NT2/D1 (cell line): ENCODE data around the gene MATN1.

Experiments used
- DNase-seq: peaks from one replicate; pipeline ENCODE4 v3.0.0-alpha.2; 2011; ENCODE audit warnings: low read depth, low spot score
- H3K27me3 ChIP-seq: 2 replicates; pipeline ENCODE4 v1.6.0; 2011; ENCODE audit warnings: mild to moderate bottlenecking; ENCODE audit not compliant: insufficient read length, insufficient read depth
- H3K36me3 ChIP-seq: 2 replicates; pipeline ENCODE4 v1.6.1; 2011; ENCODE audit warnings: mild to moderate bottlenecking, low read length, mixed read lengths; ENCODE audit not compliant: insufficient read depth, insufficient read length
- H3K4me1 ChIP-seq: 2 replicates; pipeline ENCODE4 v1.5.1; 2011; ENCODE audit not compliant: insufficient read depth, insufficient read length
- H3K4me3 ChIP-seq: 2 replicates; pipeline ENCODE4 v1.5.1; 2011; ENCODE audit warnings: low read depth; ENCODE audit not compliant: insufficient read length
- H3K9ac ChIP-seq: 2 replicates; pipeline ENCODE4 v1.6.0; 2011; ENCODE audit warnings: low read depth; ENCODE audit not compliant: insufficient read length
- H3K9me3 ChIP-seq: 2 replicates; pipeline ENCODE4 v1.5.1; 2011; ENCODE audit warnings: mild to moderate bottlenecking, low read length; ENCODE audit not compliant: insufficient read depth
- SUZ12 ChIP-seq: IDR thresholded peaks from 2 replicates; pipeline ENCODE4 v1.6.1; 2011; ENCODE audit not compliant: insufficient read length, insufficient read depth; ENCODE audit errors: extremely low read depth
- YY1 ChIP-seq: IDR thresholded peaks from 2 replicates; pipeline ENCODE4 v1.6.1; 2011; ENCODE audit not compliant: insufficient read length, insufficient read depth
- ZNF274 ChIP-seq: IDR thresholded peaks from 2 replicates; pipeline ENCODE4 v1.6.1; 2011; ENCODE audit warnings: mild to moderate bottlenecking, low read depth, low read length

The MATN1 gene

GRCh38 chr1:30673395-30673794 lies 50.0 kb downstream of the MATN1 start:
- Histone ChIP-seq H3K4me3 (no peak overlapping the region), H3K9me3 (peaks cover 26% of the 10 kb centered on the region), H3K4me1 (peaks cover 6% of the 10 kb centered on the region), H3K36me3 (no peaks in the 10 kb centered on the region), H3K9ac (no peak overlapping the region), H3K27me3 (no peaks in the 10 kb centered on the region)
- DNase-seq: no peak
- TF ChIP-seq SUZ12: no peak
- TF ChIP-seq YY1: no peak
- TF ChIP-seq ZNF274: no peak

- Histone ChIP-seq H3K36me3 (no peaks in the 10 kb centered on the region), H3K4me3 (no peak overlapping the region), H3K9me3 (peaks cover 26% of the 10 kb centered on the region), H3K27me3 (no peaks in the 10 kb centered on the region), H3K4me1 (peaks cover 11% of the 10 kb centered on the region), H3K9ac (no peak overlapping the region)
- DNase-seq: no peak
- TF ChIP-seq SUZ12: no peak
- no peak for TF ChIP-seq YY1
- no peak for TF ChIP-seq ZNF274
Observed at GRCh38 chr1:30672661-30673060, 50.7 kb downstream of the MATN1 start.

GRCh38 chr1:30670240-30671060 lies 52.9 kb downstream of the MATN1 start:
- Histone ChIP-seq H3K9me3 (peaks cover 15% of the 10 kb centered on the region), H3K27me3 (no peaks in the 10 kb centered on the region), H3K36me3 (no peaks in the 10 kb centered on the region), H3K9ac (no peak overlapping the region), H3K4me1 (peaks cover 12% of the 10 kb centered on the region), H3K4me3 (no peak overlapping the region)
- no peak for DNase-seq
- TF ChIP-seq YY1 (no peak), SUZ12 (no peak), ZNF274 (no peak)

GRCh38 chr1:30668546-30669327 lies 54.6 kb downstream of the MATN1 start:
- H3K9ac ChIP-seq: no peak overlapping the region
- DNase-seq: no peak
- H3K9me3 ChIP-seq: peaks cover 8% of the 10 kb centered on the region
- no peak overlapping the region for H3K4me3 ChIP-seq
- no peaks in the 10 kb centered on the region for H3K27me3 ChIP-seq
- peaks cover 16% of the 10 kb centered on the region for H3K4me1 ChIP-seq
- no peaks in the 10 kb centered on the region for H3K36me3 ChIP-seq
- TF ChIP-seq ZNF274: no peak
- TF ChIP-seq SUZ12: no peak
- no peak for TF ChIP-seq YY1

- H3K9me3 ChIP-seq: peaks cover under 1% of the 10 kb centered on the region; the same call in 1 of the 2 replicates
- no peak for DNase-seq
- no peak overlapping the region for H3K4me3 ChIP-seq
- no peaks in the 10 kb centered on the region for H3K27me3 ChIP-seq
- H3K36me3 ChIP-seq: no peaks in the 10 kb centered on the region
- H3K4me1 ChIP-seq: peaks cover 19% of the 10 kb centered on the region
- TF ChIP-seq YY1: no peak
- no peak for TF ChIP-seq ZNF274
- TF ChIP-seq SUZ12: no peak
- H3K9ac ChIP-seq: no peak overlapping the region
Observed at GRCh38 chr1:30668024-30668423, 55.4 kb downstream of the MATN1 start.

- no peak for TF ChIP-seq SUZ12
- no peak for DNase-seq
- H3K36me3 ChIP-seq: no peaks in the 10 kb centered on the region
- H3K27me3 ChIP-seq: no peaks in the 10 kb centered on the region
- no peak overlapping the region for H3K9ac ChIP-seq
- no peaks in the 10 kb centered on the region for H3K9me3 ChIP-seq
- peaks cover 29% of the 10 kb centered on the region for H3K4me1 ChIP-seq
- H3K4me3 ChIP-seq: no peak overlapping the region
Observed at GRCh38 chr1:30666756-30667273, 56.6 kb downstream of the MATN1 start.
